ENCODE measurements around the gene THSD4.

Gene THSD4

DNA sequence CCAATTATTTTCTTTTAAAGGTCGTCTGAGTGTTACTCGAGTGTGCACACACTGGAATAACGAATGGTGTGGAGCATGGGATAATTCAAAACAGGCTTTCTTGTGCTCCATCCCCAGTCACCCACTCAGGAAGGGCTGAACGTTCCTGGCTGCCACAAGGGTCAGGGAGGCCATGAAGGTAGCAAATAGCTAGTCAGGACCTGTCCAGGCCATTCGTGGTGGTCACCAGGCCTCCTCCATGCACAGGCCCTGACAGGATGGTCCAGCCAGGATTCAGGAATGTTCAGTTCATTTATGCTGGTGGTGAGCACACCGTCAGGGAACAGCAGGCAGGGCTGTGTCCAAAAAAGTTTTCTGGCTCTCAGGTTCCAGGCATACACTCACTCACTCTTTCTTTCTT lies 683.4 kb downstream of the THSD4 start:
- DNase-seq (ENCODE audit: low read depth in 4 of 4, low spot score in 1 of 4): no peak

DNA sequence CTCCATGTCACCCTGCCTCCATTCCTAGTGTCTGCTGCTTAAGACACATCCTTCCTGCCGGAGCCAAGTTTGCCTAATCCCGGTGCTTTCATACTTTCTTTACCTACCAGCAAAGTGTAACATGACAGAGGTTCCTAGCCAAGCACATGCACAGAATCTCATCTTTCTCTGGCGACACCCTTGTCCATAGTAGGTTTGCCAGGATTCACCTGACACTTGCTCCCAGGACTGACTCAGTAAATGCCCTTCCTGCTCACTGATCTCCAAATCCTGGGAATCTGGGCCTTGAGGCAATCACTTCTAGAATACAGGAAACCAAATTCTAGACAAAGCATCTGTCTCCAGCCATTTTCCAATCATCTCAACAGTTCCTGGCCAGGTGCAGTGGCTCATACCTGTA lies 684.9 kb downstream of the THSD4 start:
- DNase-seq (ENCODE audit: low read depth in 4 of 4, low spot score in 1 of 4): no peak

DNA sequence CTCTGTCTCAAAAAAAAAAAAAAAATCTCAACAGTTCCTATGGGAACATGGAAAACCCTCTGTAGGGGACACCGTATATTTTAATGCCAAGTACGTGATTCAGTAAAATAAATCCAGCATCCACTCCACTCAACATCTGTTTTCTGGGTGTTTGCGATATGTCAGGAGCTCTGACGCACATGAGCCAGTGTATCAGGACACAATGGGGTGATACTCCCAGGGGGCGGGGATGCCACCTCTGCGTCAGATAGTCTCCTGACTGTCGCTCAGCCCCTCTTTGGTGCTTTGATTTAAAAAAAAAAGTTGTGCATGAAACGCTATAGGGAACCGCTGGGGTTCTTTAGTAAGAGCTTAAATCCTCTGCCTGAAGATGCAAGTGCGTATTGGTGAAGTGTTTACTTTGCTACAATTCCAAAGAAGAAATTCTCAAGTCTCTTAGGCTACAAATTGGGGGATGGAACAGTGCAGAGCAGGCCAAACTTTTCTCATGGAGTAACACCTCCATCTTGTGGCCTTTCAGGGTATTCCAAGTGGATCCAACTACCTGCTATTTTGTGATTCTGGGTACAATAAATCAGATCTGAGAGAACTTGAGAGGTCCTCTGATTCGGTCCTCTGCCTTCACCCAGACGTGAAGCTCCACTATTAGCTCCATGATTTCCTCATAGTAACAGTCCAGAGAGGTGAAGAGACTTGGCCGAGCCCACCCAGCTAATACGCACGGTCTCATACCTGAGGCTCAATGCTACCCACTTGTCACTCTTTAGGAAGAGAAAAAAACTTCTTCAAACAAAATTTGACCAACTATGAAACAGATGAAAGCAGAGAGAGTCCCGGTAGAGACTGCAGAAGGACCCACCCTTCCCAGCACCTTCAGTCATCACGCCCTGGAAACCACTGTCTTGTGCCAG lies 685.8 kb downstream of the THSD4 start:
- DNase-seq (ENCODE audit: low read depth in 4 of 4, low spot score in 1 of 4): no peak

DNA sequence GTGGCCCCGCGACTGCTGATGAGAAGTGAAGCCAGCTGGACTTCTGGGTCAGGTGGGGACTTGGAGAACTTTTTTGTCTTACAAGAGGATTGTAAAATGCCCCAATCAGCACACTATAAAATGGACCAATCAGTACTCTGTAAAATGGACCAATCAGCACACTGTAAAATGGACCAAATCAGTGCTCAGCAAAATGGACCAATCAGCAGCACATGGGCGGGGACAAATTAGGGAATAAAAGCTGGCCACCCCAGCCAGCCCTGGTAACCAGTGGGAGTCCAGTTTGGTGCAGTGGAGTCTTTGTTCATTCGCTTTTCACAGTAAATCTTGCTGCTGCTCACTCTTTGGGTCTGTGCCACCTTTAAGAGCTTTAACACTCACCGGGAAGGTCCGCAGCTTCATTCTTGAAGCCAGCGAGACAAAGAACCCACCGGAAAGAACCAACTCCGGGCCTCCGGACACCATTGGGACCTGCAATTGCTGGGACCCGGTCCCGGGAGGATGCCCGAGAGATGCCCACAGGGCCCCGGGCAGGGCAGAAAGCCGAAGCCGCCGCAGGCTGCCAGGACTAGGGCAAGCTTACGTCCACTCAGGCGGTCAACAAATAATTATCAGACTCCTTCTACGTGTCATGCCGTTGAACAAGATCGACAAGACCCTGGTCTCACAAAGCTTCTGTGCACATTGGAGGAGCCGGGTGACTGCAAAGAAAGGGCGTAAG lies 686.8 kb downstream of the THSD4 start:
- no peak for DNase-seq (ENCODE audit: low read depth in 4 of 4, low spot score in 1 of 4)

DNA sequence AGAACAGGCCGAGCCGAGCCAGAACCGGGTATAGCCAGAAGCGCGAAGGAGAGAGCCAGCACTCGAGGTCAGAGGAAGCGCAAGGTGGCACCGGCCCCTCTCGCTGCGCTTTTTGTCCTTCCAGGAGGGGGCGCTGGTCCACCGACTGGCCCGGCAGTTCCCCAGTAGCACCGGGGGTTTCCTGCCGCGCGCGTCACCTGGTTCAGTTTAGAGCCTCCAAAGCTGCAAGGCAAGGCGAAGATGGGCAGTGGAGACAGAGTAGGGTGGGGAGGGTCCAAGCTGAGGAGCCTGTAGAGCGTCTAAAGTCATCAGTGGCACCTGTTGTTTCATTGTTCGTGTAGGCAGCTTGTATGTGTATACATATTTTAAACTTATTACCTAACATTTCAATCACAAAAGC lies 687.5 kb downstream of the THSD4 start:
- DNase-seq (ENCODE audit: low read depth in 4 of 4, low spot score in 1 of 4): no peak

DNA sequence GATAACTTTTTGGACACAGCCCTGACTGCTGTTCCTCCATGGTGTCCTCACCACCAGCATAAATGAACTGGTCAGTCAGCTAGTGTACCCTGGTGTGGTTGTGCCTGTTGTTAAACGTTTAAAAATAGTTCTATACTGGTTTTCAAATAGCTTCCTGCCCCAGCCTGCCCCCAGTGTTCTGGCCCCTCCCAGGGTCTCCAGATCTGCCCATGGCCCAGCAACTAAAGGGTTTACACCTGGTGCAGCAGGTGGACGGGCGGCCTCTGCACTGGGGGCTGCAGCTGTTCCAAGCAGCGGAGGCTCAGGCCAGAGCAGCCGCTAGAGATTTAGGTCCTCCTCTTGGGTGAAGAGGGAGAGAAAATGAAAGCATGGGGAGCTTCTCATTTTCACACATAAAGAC lies 689.0 kb downstream of the THSD4 start:
- no peak for DNase-seq (ENCODE audit: low read depth in 4 of 4, low spot score in 1 of 4)

DNA sequence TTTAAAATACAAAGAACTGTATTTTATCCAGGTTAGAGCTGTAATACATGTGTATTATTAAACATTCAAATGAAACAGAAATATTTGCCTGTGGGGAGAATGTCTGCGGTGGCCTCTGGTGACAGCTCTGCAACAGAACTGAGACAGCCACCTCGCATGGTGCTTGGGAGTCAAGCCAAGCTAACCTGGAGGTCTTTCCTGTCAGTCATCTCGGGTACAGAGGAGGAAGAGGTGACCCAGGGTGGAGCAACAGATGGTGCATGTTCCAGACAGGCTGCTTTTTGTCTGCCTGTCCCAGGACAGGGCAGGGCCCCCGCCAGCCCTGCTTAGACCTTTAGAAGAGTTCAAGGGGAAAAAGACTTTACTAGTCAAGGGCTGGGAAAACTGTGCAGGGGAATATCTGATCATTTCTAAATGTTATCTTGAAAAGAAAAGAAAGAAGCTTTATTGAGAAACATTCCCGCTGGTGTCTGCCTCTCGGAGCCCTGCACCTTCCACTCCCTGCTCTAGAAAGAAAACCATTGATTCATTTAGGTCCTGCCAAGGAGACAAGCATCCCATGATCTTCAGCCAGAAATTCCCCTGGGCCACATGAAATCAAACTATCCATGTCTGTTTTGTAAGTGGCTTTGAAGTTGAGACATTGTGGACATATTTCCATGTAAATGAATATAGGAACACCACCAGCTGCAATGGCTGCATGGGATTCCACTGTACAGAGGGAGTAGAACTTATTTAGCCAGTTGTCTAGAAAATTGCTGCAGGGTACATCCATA lies 689.6 kb downstream of the THSD4 start:
- DNase-seq (ENCODE audit: low read depth in 4 of 4, low spot score in 1 of 4): no peak

DNA sequence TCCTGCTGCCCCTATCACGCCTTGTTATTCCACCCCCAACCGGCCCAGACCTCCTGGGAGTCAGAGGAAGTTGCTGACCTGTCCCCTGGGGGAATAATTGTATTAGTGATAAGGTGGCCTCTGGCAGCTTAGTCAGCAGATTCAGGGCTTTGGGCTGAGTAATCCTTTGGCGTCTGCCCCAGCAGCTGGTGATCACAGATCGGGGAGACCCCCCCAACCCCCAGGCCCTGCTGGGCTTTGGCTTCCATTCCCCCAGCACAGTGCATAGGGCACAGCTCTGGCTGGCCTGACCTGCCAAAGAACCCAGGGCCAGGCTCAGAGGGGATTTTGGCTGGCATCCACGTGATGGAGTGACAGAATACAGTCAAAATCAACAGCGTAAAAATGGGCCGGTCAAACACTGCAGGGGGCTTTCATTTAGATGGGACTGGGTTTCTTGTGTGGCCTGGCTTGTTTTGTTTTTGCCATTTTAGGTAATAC lies 691.2 kb downstream of the THSD4 start:
- no peak for DNase-seq (ENCODE audit: low read depth in 4 of 4, low spot score in 1 of 4)

DNA sequence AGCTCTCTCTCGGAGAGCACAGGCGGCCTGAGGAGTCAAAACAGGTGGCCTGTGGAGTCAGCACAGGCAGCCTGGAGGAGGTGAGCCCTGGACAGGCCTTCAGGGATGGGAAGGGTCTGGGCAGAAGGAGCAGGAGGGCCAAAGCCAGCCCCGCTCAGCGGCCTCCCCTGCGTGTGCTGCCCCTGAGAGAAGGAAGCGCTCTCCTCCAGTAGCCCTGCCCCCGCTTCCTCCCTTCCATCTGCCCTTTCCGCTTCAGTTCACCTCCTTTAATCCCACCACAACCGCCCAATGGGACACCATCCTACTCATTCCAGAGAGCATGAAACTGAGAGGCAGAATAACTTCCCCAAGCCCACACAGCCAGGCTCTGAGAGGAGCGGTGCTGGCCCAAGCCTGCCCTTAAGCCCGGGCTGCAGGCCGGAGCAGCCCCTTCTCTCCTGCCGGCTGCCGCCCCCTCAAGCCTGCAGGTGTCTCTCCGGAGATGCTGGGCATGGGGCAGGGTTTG lies 691.9 kb downstream of the THSD4 start:
- DNase-seq (ENCODE audit: low read depth in 4 of 4, low spot score in 1 of 4): no peak

DNA sequence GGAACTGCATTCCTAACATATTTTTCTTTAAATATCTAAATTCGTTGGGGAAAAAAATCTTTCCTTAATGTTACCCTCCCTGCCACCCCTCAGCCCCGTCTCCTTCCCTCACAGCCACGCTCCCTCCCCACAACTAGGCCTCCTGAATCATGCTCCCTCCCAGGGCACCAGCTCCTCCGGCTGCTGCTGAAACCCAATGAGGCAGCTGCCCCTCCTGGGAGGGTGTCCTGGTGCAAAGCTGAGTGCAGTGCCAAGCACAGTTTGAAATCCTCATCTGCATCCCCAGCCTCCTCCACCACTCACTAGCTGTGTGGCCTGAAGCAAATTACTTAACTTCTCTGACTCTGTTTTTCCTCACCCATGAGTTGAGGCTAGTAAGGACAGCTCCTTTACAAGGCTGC lies 692.4 kb downstream of the THSD4 start:
- DNase-seq (ENCODE audit: low read depth in 4 of 4, low spot score in 1 of 4): no peak

DNA sequence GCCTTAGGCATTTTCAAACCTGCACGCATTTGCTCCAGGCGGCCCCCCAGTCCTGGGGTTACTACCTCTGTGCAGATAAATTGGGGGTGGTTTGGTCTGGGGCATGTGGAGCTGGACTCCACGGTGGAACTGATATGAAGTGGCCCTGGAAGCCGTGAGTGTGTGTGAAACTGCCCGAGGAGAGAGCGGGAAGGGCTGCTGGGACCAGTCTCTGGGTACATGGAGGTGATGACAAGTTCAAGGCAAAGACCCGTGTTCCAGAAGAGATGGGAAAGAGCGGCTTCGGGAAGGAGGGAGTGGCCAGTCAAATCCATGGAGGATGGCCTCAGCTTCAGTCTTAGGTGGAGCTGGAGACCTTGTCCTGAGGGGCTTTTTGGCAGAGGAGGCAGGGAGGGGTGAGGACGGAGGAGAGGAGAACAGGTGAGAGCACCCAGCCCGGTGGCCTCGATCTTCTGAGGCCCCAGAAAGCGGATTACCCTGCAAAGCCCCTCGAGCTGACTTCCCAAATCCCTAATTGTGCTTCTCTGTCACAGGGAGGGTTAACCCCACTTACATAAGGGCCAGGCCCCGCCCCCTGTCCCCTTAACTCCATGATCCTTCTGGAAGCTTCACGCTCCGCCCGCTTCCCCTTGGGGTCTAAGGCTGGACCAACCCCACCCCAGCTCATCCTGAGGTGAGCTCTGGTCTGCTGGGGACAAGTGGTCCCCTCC lies 693.2 kb downstream of the THSD4 start:
- DNase-seq (ENCODE audit: low read depth in 4 of 4, low spot score in 1 of 4): no peak

DNA sequence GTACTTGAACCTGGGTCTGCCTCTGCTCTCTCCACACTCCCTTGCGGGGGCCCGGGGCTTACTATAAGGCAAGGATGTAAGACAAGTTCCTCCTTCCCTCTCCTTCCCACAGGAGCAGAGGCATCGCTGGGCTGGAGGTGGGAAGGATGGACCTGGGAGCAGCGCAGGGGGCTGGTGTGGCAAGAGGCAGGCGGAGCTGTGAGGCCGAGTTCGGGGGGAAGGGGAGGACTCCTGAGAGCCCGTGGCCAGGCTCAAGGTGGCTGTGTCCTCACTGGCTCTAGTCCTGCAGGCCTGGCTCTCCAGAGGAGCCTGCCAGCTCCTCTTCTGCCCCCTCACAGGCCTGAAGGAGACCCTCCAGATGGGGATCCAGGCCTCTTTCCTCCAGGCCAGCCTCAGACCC lies 694.1 kb downstream of the THSD4 start:
- no peak for DNase-seq (ENCODE audit: low read depth in 4 of 4, low spot score in 1 of 4)

DNA sequence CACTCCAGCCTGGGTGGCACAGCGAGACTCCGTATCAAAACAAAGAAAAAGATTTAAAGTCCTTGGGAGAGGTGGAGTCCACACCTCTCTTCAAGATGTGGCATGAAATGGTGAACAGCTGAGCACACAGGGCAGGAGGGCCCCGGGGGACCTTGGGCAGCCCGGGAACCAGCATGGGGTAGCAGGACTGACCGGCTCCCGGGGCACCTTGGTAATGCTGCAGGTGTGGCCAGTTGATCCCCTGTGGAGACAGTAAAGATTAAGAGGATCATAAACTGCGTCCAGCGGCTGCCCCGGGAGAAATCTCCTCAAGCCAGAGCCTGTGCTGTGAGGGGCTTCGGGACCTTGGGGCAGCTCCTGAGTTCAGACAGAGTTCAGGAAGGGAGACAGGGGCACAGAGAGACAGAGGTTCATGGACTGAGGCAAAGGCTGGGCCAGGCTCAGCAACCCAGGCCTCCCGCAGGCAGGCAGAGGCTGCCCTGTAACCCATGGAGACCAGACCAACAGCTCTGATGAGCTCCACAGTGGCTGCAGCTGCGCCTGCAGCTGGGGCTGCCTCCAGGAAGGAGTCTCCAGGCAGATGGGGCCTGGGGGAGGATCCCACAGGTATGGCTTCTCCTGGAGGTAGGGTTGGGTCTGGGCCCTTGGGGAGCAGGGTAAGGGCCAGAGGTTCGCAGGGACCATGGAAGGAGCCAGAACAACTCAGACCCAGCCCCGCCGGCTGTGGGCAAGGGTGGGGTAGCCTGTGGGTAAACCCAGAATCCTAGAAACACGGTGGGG lies 695.2 kb downstream of the THSD4 start, which contains the start of gene NR2E3:
Gene NR2E3, plus strand, starts transcription at position 299 of the 780 bp plus-strand sequence. Its CDS starts 190 bp downstream, at position 489.
- DNase-seq (ENCODE audit: low read depth in 4 of 4, low spot score in 1 of 4): no peak

DNA sequence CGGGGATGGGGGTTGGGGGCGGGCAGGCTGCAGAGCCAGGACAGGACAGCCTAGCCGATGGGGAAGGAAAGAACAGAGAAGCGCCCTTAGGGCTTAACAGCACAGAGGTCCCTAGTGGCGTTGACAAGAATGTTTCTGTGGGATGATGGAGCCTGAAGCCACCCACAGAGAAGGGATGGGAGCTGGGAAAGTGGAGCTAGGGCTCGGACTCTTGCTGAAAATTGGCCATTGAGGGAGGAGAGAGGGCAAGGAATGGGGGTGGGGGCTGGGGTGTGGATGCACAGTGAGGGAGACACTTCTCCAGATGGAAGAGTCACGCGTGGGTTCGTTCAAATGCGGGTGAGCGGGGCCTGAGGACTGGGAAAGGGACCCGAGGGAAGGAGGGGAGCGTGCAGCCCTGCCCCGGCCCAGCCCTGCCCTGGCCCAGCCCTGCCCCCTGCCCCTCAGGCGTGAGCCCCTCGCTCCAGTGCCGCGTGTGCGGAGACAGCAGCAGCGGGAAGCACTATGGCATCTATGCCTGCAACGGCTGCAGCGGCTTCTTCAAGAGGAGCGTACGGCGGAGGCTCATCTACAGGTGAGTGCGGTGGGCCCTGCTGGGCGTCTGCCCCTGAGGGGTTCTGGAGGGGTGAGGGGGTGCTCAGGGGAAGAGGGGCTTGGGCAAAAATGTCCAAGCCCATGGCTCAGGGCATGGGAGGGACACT lies 695.9 kb downstream of the THSD4 start:
- no peak for DNase-seq (ENCODE audit: low read depth in 4 of 4, low spot score in 1 of 4)

DNA sequence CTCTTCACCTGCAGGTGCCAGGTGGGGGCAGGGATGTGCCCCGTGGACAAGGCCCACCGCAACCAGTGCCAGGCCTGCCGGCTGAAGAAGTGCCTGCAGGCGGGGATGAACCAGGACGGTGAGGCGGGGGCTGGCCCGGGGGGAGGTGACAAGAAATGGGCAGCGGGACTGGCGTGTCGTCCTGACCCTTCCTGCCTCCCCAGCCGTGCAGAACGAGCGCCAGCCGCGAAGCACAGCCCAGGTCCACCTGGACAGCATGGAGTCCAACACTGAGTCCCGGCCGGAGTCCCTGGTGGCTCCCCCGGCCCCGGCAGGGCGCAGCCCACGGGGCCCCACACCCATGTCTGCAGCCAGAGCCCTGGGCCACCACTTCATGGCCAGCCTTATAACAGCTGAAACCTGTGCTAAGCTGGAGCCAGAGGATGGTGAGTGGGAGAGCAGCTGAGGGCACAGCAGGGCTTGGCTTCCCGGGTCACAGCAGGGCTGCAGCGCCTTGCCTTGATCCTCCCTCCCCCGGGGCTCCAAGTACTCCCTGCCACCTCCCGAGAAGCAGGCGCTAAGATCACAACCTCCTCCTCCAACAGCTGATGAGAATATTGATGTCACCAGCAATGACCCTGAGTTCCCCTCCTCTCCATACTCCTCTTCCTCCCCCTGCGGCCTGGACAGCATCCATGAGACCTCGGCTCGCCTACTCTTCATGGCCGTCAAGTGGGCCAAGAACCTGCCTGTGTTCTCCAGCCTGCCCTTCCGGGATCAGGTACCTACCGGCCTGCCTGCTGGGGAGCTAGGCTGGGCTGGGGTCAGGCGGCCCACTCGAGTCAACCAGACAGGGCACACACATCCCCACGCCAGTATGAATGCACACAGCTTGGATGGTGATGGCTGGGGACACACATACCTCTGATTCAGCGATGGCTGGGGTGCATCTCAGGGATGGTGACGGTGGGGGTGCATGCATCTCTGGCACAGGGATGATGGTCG lies 696.8 kb downstream of the THSD4 start:
- DNase-seq (ENCODE audit: low read depth in 4 of 4, low spot score in 1 of 4): no peak

DNA sequence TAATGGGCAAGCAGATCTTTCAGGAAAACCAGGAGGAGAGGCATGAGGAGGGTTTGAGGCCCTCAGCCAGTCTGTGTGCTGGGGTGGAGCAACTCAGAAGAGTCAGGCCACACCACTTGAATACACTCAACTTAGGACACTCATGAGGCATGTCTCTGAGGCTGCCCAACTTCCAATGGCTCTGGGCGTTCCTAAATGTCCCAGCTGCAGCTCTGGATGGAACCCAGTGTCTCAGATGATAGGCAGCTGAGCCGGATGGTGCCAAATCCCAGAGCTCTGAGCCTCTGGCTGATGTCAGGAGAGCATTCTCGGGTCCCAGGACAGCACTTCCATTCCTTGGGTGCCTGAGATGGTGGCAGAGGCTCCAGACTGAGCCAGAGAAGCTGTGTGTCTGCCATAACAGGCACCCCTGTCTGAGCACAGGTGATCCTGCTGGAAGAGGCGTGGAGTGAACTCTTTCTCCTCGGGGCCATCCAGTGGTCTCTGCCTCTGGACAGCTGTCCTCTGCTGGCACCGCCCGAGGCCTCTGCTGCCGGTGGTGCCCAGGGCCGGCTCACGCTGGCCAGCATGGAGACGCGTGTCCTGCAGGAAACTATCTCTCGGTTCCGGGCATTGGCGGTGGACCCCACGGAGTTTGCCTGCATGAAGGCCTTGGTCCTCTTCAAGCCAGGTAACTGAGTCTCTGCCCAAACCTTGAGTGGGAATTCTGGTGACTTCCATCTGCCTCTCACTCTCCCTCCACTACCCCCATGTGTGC lies 697.9 kb downstream of the THSD4 start:
- DNase-seq (ENCODE audit: low read depth in 4 of 4, low spot score in 1 of 4): no peak

DNA sequence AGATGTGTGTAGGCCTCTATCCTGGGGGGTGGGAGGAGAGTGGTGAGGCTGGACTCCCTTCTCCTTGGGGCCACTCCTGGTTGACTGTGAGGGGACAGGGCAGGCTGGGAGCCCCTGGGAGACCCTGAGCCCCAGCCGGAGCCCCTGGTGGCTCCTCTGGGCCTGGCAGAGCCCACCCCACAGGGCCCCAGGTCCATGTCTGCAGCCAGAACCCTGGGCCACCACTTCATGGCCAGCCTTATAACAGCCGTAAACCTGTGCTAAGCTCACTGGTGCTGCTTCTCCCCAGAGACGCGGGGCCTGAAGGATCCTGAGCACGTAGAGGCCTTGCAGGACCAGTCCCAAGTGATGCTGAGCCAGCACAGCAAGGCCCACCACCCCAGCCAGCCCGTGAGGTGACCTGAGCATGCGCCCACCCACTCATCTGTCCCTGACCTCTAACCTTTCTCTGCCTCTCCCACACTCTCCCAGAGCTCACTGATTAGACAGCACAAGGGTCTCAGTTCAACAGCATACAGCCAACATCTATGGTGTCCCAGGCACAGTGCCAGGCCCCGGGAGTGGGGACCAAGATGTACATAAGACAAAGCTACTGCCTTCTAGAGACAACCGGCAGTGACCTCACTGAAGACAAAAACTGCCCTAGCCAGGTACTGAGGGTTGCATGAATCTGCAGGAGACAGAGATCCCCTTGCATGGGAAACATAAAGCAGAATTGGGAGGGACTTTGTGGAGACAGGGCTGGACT lies 698.6 kb downstream of the THSD4 start:
- no peak for DNase-seq (ENCODE audit: low read depth in 4 of 4, low spot score in 1 of 4)
